Dermis lymphatic vessel endothelial cell (primary cell): Measurements from ENCODE around the gene PJA1. TPM values are rescaled to one million over a fixed set of nuclear protein-coding genes. Genes with fewer than 3 reads are reported as not detected.

ENCODE experiments used
- total RNA-seq: library from RNA; depleted of rRNA; stranded (reverse); fragments of >200 nt; gene quantifications from 2 replicates; pipeline ENCODE4 v1.2.1, GENCODE V29; 2014

The PJA1 gene, protein sequence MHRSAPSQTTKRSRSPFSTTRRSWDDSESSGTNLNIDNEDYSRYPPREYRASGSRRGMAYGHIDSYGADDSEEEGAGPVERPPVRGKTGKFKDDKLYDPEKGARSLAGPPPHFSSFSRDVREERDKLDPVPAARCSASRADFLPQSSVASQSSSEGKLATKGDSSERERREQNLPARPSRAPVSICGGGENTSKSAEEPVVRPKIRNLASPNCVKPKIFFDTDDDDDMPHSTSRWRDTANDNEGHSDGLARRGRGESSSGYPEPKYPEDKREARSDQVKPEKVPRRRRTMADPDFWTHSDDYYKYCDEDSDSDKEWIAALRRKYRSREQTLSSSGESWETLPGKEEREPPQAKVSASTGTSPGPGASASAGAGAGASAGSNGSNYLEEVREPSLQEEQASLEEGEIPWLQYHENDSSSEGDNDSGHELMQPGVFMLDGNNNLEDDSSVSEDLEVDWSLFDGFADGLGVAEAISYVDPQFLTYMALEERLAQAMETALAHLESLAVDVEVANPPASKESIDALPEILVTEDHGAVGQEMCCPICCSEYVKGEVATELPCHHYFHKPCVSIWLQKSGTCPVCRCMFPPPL
- total RNA-seq = 13.7 and 15.0 TPM in 2 replicates

DNA sequence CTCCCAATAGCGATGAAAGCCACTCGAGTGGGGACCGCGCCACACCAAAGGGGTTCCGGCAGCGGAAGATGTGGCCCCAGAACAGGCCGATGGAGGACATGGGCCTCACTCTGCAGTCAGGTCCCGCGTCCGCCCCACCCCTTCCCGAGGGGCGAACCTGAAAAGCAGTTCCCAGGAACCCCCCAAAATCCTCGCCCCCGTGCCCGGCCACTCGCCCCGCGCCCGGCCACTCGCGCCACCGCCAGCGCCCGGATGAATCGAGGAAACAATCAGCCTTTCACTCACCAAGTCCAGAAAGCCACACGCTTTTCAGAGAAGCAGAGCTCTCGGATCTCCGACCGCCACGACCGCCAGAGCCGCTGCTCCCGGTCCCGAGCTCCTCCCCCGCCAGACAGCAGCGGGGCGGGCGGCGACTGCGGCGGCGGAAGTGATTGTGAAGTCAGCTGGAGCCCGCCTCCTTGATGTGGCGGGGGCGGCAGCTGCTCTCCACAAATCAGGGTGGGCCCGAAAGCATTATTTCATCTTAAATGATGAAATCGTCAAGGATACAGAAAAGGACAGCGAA is at the start of gene PJA1:
Gene PJA1 (minus strand): TSS at position 367 of the 565 bp plus-strand sequence. CDS start 2,380 bp downstream, outside the sequence.

